Upper lobe of left lung (tissue), 6 donors: ENCODE data around the gene SLC30A1. TPM values are rescaled to one million over a fixed set of nuclear protein-coding genes. Genes with fewer than 3 reads are reported as not detected.
"Not testable (repeated sequence)": the region's sequence is repeated elsewhere in the genome, so short reads cannot be mapped to it uniquely, and the experiment has no call there.

Experiments
- ATAC-seq, 2 donors: fragments of 200-7000 bp; cut with Tn5 transposase; one replicate each; pipeline ENCODE4 v1.9.1; 2022; ENCODE audit warnings: mild to moderate bottlenecking in 2 of 2, moderate library complexity in 2 of 2; ENCODE audit not compliant: low FRiP score in 2 of 2
- DNase-seq, 2 donors: peaks; one replicate each; pipeline ENCODE4 v3.0.0-alpha.2; 2019 to 2020
- H3K27ac ChIP-seq, 4 donors: fragments of 200-600 bp; sonication (generic); one replicate each; pipeline ENCODE4 v1.5.1; 2016 to 2019
- H3K27me3 ChIP-seq, 4 donors: fragments of 200-600 bp; sonication (generic); one replicate each; pipeline ENCODE4 v1.5.1; 2017 to 2019
- H3K36me3 ChIP-seq, 4 donors: fragments of 200-600 bp; sonication (generic); one replicate each; pipeline ENCODE4 v1.5.1; 2016 to 2019
- H3K4me1 ChIP-seq, 4 donors: fragments of 200-600 bp; sonication (generic); one replicate each; pipeline ENCODE4 v1.5.1; 2018 to 2019
- H3K4me3 ChIP-seq, 4 donors: fragments of 200-600 bp; sonication (generic); one replicate each; pipeline ENCODE4 v1.5.1; 2017 to 2019; ENCODE audit warnings: mild to moderate bottlenecking in 2 of 4, moderate library complexity in 1 of 4
- H3K9me3 ChIP-seq, 4 donors: fragments of 200-600 bp; sonication (generic); one replicate each; pipeline ENCODE4 v1.5.1; 2018 to 2019
- CTCF ChIP-seq, 6 experiments: fragments of 450-650 bp in 4 of 6; fragments of 200-600 bp in 2 of 6; sonication (generic) in 2 of 6; IDR thresholded peaks; one replicate each; pipeline ENCODE4 v1.5.1; 2016 to 2019; ENCODE audit warnings: antibody characterized with exemption in 6 of 6
- EP300 ChIP-seq, 4 donors: sonication (generic); formaldehyde crosslinking; IDR thresholded peaks; one replicate each; pipeline ENCODE4 v1.5.1; 2017; ENCODE audit warnings: antibody characterized with exemption in 4 of 4, control low read depth in 2 of 4
- POLR2A ChIP-seq, 4 donors: fragments of 450-650 bp; IDR thresholded peaks; one replicate each; pipeline ENCODE4 v1.5.1; 2016 to 2017; ENCODE audit warnings: antibody characterized with exemption in 4 of 4, mild to moderate bottlenecking in 2 of 4
- POLR2AphosphoS5 ChIP-seq, 2 donors: sonication (generic); formaldehyde crosslinking; IDR thresholded peaks; one replicate each; pipeline ENCODE4 v1.5.1; 2017; ENCODE audit warnings: antibody characterized with exemption in 2 of 2
- WGBS, 2 donors: methylation state at CpG; one replicate each; pipeline ENCODE4 v1.1.5; 2017 to 2018; 5-methylcytosine and 5-hydroxymethylcytosine counted together
- total RNA-seq, 6 donors: library from RNA; depleted of rRNA in 4 of 6; stranded (reverse); fragments of >200 nt in 4 of 6; gene quantifications; one replicate each; pipeline versions ENCODE4 v1.1.0 to v1.2.1, GENCODE V29; 2016 to 2021
- donor health status: DM: no; HTN: no; CAD: no; lungs with moderate emphysema.
- donor health status: DM: no; HTN: yes; CAD: no; lungs with severe emphysema.

SLC30A1 gene
- 10 to 100 TPM in 4 of 6 donors, 1 to 10 TPM in 2; 3.1 to 19.2 (median 13.2) TPM for total RNA-seq

- DNase-seq (peak; percentile 98 to 100), ATAC-seq (peak; percentile 97 to 100)
- Histone ChIP-seq H3K36me3 (peaks cover 0 to 6% (median 0%) of the 10 kb centered on the region in 4 donors), H3K27me3 (no peaks in the 10 kb centered on the region), H3K4me3 (peak within 1 kb of the TSS; percentile 53 to 91 (median 72)), H3K9me3 (no peaks in the 10 kb centered on the region), H3K27ac (peak within 1 kb of the TSS; percentile 91 to 97 (median 94)), H3K4me1 (peaks cover 11 to 37% (median 18%) of the 10 kb centered on the region in 4 donors)
- TF ChIP-seq CTCF (IDR thresholded peaks at IDR 0.05) (peak in 2 of 6 experiments; percentile 3 to 35), EP300 (IDR thresholded peaks at IDR 0.05) (no peak), POLR2A (IDR thresholded peaks at IDR 0.05) (peak in 3 of 4 donors; percentile 76 to 90 (median 87)), POLR2AphosphoS5 (IDR thresholded peaks at IDR 0.05) (peak; percentile 62 to 92)
- WGBS, 2 donors, result 0% methylated on average over 37 of the region's 98 CpGs; no CpG with 5 or more reads in 1 of the 2 donors
Observed at GRCh38 chr1:211578640-211579439, at the start of gene SLC30A1. Gene SLC30A1, minus strand, starts transcription at chr1:211579161. Its CDS starts 549 bp downstream, at chr1:211578612.

- Histone ChIP-seq H3K36me3 (no peaks in the 10 kb centered on the region), H3K27ac (no peak overlapping the region), H3K9me3 (no peaks in the 10 kb centered on the region), H3K4me1 (peaks cover 0 to 7% (median 0%) of the 10 kb centered on the region in 4 donors), H3K4me3 (no peak overlapping the region), H3K27me3 (no peaks in the 10 kb centered on the region)
- no peak for TF ChIP-seq POLR2A (IDR thresholded peaks at IDR 0.05)
- no peak for ATAC-seq
- no peak for DNase-seq
- 54 to 65% methylated on average over 4 of the region's 4 CpGs for WGBS, 2 donors
Observed at GRCh38 chr1:211628417-211628816, 49.5 kb upstream of the SLC30A1 start.

- no peak for ATAC-seq
- Histone ChIP-seq H3K4me3 (no peak overlapping the region), H3K27ac (no peak overlapping the region), H3K36me3 (no peaks in the 10 kb centered on the region), H3K27me3 (no peaks in the 10 kb centered on the region), H3K9me3 (no peaks in the 10 kb centered on the region), H3K4me1 (no peaks in the 10 kb centered on the region)
- 83 to 96% methylated on average over 4 of the region's 4 CpGs for WGBS, 2 donors
- no peak for TF ChIP-seq POLR2A (IDR thresholded peaks at IDR 0.05)
- no peak for TF ChIP-seq EP300 (IDR thresholded peaks at IDR 0.05)
- no peak for TF ChIP-seq CTCF (IDR thresholded peaks at IDR 0.05)
- no peak for TF ChIP-seq POLR2AphosphoS5 (IDR thresholded peaks at IDR 0.05)
- DNase-seq, result no peak
Observed at GRCh38 chr1:211627259-211627658, 48.3 kb upstream of the SLC30A1 start.

- not testable (repeated sequence) for H3K27ac ChIP-seq, ATAC-seq, H3K36me3 ChIP-seq, H3K4me1 ChIP-seq, DNase-seq, H3K27me3 ChIP-seq, H3K4me3 ChIP-seq, H3K9me3 ChIP-seq
- 82 to 92% methylated on average over 6 to 7 of the region's 7 CpGs for WGBS, 2 donors
Observed at GRCh38 chr1:211625866-211626265, 46.9 kb upstream of the SLC30A1 start.

- Histone ChIP-seq H3K9me3 (no peaks in the 10 kb centered on the region), H3K4me3 (no peak overlapping the region), H3K27me3 (no peaks in the 10 kb centered on the region), H3K4me1 (no peaks in the 10 kb centered on the region), H3K36me3 (no peaks in the 10 kb centered on the region), H3K27ac (no peak overlapping the region)
- ATAC-seq (peak in 1 of 2 donors; percentile 86), DNase-seq (peak in 1 of 2 donors; percentile 80)
- 55 to 65% methylated on average over 2 of the region's 2 CpGs for WGBS, 2 donors
- TF ChIP-seq POLR2A (IDR thresholded peaks at IDR 0.05) (no peak), CTCF (IDR thresholded peaks at IDR 0.05) (peak in 3 of 6 experiments; percentile 10 to 43 (median 18))
Observed at GRCh38 chr1:211625040-211625439, 46.1 kb upstream of the SLC30A1 start.

GRCh38 chr1:211623515-211623914 is 44.6 kb upstream of the SLC30A1 start:
- Histone ChIP-seq H3K4me1 (no peaks in the 10 kb centered on the region), H3K27me3 (no peaks in the 10 kb centered on the region), H3K36me3 (no peaks in the 10 kb centered on the region), H3K9me3 (no peaks in the 10 kb centered on the region), H3K27ac (no peak overlapping the region), H3K4me3 (no peak overlapping the region)
- TF ChIP-seq POLR2A (IDR thresholded peaks at IDR 0.05), result no peak
- TF ChIP-seq CTCF (IDR thresholded peaks at IDR 0.05), result no peak
- TF ChIP-seq EP300 (IDR thresholded peaks at IDR 0.05), result no peak
- no peak for TF ChIP-seq POLR2AphosphoS5 (IDR thresholded peaks at IDR 0.05)
- ATAC-seq (no peak), DNase-seq (no peak)
- 65 to 74% methylated on average over 3 of the region's 3 CpGs for WGBS, 2 donors
